HFF-Myc (cell line): Measurements from ENCODE around the gene NDUFS8.
A peak's percentile ranks its signal among the peaks of the same experiment; 100 is the strongest.

Experiments
- DNase-seq: peaks from one replicate; pipeline ENCODE4 v3.0.0-alpha.2; 2011; ENCODE audit warnings: low read depth; ENCODE audit errors: extremely low read depth
- H3K4me3 ChIP-seq: replicated peaks from 2 replicates; pipeline ENCODE4 v1.5.1; 2011; ENCODE audit warnings: low read depth, mild to moderate bottlenecking, control low read depth, low read length
- TF ChIP-seq, protein P1 (sequence below): IDR thresholded peaks from 2 replicates; pipeline ENCODE4 v1.5.1; 2012; ENCODE audit warnings: mild to moderate bottlenecking, low read depth, low read length, control low read depth; ENCODE audit errors: missing control alignments

Gene NDUFS8

DNA sequence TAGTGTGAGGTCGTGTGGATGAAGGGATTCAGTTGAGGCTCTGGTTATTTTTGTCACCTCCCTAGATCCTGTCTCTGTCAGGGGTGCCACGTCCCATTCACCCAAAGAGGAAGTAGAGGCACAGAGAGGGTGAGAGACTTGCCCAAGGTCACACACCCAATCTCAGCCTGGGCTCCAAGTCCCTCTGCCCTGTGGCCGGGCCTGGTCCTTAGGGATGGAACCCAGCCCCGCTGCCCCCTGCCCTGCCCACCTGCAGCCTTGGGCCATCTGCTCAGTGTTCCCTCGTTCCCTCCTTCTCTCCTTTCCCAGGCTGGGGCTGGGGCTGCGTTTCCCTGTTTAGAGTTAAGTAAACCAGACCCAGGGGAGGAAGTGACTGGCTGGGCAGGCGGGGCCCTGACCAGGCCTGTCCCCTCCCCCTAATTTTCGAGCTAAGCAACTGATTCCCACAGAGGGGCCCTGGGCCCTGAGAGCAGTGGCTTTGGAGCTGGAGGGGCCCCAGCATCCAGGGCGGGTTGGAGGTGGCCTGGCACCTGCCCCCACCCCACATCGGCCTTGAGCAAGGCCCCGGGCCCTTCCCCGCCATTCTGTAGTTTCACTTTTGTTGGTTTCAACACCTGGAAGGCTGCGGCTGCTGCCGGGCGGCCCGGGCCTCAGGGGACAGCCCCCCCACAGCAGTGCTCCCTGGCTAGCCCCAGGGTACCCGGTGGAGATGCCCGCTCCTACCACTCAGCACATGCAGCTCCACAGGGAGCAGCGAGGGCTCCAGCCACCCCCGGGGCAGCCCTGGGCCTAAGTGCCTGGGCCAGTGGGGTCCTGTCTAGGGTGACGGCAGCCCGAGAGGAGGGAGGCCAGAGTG is 9.8 kb downstream of the NDUFS8 start:
- peak overlapping the region; percentile 57 for H3K4me3 ChIP-seq
- TF ChIP-seq, protein P1, sequence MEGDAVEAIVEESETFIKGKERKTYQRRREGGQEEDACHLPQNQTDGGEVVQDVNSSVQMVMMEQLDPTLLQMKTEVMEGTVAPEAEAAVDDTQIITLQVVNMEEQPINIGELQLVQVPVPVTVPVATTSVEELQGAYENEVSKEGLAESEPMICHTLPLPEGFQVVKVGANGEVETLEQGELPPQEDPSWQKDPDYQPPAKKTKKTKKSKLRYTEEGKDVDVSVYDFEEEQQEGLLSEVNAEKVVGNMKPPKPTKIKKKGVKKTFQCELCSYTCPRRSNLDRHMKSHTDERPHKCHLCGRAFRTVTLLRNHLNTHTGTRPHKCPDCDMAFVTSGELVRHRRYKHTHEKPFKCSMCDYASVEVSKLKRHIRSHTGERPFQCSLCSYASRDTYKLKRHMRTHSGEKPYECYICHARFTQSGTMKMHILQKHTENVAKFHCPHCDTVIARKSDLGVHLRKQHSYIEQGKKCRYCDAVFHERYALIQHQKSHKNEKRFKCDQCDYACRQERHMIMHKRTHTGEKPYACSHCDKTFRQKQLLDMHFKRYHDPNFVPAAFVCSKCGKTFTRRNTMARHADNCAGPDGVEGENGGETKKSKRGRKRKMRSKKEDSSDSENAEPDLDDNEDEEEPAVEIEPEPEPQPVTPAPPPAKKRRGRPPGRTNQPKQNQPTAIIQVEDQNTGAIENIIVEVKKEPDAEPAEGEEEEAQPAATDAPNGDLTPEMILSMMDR = no peak

DNA sequence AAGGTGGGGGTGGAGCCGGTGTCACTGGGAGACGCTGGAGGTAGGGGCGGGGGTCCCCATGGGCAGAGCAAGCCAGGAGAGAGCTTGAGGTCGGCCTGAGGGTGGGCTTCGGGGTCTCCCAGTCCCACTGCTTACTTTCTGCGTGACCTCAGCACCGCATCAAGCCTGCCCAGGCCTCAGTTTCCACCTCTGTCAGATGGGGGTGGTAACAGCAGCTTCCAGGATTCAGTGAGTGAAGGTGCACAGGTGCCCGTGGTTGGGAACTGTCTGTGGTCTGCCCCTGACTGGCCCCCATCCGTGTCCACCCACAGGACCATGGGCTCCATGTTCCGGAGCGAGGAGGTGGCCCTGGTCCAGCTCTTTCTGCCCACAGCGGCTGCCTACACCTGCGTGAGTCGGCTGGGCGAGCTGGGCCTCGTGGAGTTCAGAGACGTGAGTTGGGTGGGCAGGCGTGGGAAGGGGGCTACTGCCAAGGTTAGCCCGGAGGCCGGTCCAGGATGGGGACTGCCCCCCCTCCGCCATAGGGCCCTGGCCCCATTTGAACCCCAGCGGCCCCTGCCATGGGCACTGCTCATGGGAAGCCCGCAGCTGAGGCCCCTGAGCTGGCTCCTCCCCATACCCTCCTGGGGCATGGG is 10.6 kb downstream of the NDUFS8 start:
- DNase-seq = no peak
- TF ChIP-seq, protein P1 = no peak
- H3K4me3 ChIP-seq = peak overlapping the region; percentile 57

More for the DNA sequence above, 9.8 kb downstream of the NDUFS8 start:
- peak; percentile 19 for DNase-seq

DNA sequence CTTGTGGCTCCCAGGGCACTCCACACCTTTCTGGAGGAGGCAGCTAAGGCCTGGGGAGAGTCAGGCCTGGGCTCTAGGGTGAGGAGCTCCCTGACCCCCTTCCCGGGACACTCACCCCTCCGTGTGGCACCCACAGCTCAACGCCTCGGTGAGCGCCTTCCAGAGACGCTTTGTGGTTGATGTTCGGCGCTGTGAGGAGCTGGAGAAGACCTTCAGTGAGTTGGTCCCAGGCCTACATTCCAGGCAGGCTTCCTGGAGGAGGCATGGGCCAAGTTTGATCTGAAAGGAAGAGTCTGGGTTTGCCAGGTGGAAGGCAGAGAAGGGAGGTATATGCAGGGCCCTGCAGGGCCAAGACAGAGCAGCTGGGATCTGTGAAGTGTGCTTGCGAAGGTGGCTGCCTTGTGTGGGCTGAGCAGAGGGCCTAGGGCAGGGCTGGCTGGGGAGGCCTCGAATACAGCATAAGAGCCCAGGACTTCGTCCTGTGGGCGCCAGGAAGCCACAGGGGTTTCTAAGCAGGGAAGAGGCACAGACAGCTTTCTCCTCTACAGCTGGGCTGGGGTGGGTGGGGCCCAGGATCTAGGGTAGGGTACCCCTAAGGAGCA is 11.2 kb downstream of the NDUFS8 start:
- no peak overlapping the region for H3K4me3 ChIP-seq
- DNase-seq = no peak
- TF ChIP-seq, protein P1 = no peak

DNA sequence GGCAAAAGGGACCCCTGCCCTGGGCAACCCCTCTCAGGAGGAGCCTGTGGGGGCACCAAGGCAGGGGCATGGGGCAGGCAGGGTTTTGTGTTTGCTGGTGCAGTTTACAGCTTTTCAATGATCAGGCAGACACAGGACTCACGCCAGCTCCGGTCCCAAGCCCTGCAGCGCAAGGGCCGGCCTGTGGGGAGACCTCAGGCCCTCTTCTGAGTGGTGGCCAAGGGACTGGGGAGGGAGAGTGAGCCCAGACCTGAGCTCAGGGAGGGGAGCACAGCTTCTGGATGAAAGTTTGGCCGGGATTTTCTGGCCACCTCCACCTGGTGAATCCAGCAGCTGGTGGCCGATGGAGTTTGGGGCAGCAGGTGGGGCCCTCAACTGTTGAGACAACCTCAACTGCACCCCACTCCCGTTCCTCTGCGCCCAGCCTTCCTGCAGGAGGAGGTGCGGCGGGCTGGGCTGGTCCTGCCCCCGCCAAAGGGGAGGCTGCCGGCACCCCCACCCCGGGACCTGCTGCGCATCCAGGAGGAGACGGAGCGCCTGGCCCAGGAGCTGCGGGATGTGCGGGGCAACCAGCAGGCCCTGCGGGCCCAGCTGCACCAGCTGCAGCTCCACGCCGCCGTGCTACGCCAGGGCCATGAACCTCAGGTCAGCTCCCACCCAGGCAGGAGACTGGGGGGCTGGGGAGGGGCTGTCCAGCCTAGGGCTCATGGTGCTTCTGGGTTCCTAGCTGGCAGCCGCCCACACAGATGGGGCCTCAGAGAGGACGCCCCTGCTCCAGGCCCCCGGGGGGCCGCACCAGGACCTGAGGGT is 11.9 kb downstream of the NDUFS8 start:
- H3K4me3 ChIP-seq = no peak overlapping the region
- TF ChIP-seq, protein P1 = no peak
- no peak for DNase-seq

DNA sequence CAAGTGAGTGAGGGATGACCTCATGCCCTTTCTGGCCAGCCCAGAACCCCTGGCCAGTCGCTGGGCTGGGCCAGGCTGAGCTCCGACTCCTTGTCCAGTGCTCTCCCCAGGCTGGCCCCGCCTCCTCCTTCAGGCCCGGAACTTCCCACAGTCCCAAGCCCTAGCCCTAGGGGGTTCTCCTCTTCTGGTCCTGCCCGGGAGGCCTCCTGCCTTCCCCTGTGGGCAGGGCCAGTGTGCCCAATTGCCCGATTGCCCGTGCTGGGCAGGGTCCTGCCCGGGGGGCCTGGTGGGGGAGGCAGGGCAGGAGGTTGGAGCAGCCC is 12.5 kb downstream of the NDUFS8 start:
- DNase-seq = no peak
- 0 out of 2 replicates have a peak overlapping the region, but pooled peaks have one; percentile 3 for H3K4me3 ChIP-seq
- TF ChIP-seq, protein P1 = no peak

DNA sequence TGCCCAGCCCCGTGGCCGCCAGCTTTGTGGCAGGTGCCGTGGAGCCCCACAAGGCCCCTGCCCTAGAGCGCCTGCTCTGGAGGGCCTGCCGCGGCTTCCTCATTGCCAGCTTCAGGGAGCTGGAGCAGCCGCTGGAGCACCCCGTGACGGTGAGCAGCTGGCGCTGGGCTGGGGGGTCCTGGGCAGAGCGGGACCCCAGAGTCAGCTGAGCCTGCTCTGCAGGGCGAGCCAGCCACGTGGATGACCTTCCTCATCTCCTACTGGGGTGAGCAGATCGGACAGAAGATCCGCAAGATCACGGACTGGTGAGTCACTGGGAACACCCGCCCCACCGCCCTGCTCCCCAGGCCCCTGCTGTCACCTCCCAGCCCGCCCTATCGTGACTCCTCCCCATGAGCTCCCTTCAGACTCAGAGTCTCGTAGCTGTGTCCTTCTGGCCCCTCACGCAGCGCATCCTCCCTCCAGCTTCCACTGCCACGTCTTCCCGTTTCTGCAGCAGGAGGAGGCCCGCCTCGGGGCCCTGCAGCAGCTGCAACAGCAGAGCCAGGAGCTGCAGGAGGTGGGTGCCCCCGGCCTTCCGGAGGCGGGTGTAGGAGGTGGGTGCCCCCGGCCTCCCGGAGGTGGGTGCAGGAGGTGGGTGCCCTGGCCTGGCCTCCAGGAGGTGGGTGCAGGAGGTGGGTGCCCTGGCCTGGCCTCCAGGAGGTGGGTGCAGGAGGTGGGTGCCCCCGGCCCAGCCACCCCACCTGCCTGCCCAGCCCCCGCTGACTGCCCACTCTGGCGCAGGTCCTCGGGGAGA is 13.1 kb downstream of the NDUFS8 start:
- peak; percentile 46 for DNase-seq
- H3K4me3 ChIP-seq = 0 out of 2 replicates have a peak overlapping the region, but pooled peaks have one; percentile 3
- TF ChIP-seq, protein P1 = no peak
